Skeletal muscle satellite cell (primary cell): Measurements from ENCODE around the gene COL8A1.
A peak's percentile ranks its signal among the peaks of the same experiment; 100 is the strongest.

ENCODE experiments used
- H3K27me3 ChIP-seq: 2 replicates; pipeline ENCODE4 v1.7.0; 2013; ENCODE audit warnings: low read length; ENCODE audit not compliant: control insufficient read depth, insufficient read depth
- H3K36me3 ChIP-seq: 2 replicates; pipeline ENCODE4 v1.7.0; 2013; ENCODE audit warnings: mild to moderate bottlenecking, control low read depth, low read length; ENCODE audit not compliant: insufficient read depth
- H3K4me1 ChIP-seq: 2 replicates; pipeline ENCODE4 v1.7.0; 2013; ENCODE audit warnings: low read length; ENCODE audit not compliant: control insufficient read depth, insufficient read depth
- H3K4me2 ChIP-seq: 2 replicates; pipeline ENCODE4 v1.7.0; 2013; ENCODE audit warnings: mild to moderate bottlenecking, low read length
- H3K4me3 ChIP-seq: 2 replicates; pipeline ENCODE4 v1.7.0; 2013; ENCODE audit warnings: low read length
- H3K9ac ChIP-seq: 2 replicates; pipeline ENCODE4 v1.7.0; 2013; ENCODE audit warnings: mild to moderate bottlenecking, low read depth, low read length, moderate library complexity
- H3K9me3 ChIP-seq: replicated peaks from 2 replicates; pipeline ENCODE4 v1.7.0; 2013; ENCODE audit warnings: mild to moderate bottlenecking, control low read depth, low read length

The COL8A1 gene

GRCh38 chr3:99640214-99640851, 1.9 kb downstream of the COL8A1 start:
- peak overlapping the region; percentile 77 for H3K4me3 ChIP-seq
- no peaks in the 10 kb centered on the region for H3K9me3 ChIP-seq
- H3K4me2 ChIP-seq: peak overlapping the region; percentile 86
- peaks cover 48% of the 10 kb centered on the region for H3K4me1 ChIP-seq
- peaks cover 50% of the 10 kb centered on the region for H3K36me3 ChIP-seq
- H3K9ac ChIP-seq: peak overlapping the region; percentile 93
- no peaks in the 10 kb centered on the region for H3K27me3 ChIP-seq

GRCh38 chr3:99641480-99641879, 3.1 kb downstream of the COL8A1 start:
- Histone ChIP-seq H3K4me2 (peak overlapping the region; percentile 86), H3K9ac (peak overlapping the region; percentile 93), H3K36me3 (peaks cover 61% of the 10 kb centered on the region), H3K4me3 (peak overlapping the region; percentile 77), H3K4me1 (peaks cover 58% of the 10 kb centered on the region), H3K27me3 (no peaks in the 10 kb centered on the region), H3K9me3 (no peaks in the 10 kb centered on the region)

- Histone ChIP-seq H3K4me1 (peaks cover 58% of the 10 kb centered on the region), H3K4me3 (peak overlapping the region; percentile 77), H3K9ac (peak overlapping the region; percentile 93), H3K36me3 (peaks cover 63% of the 10 kb centered on the region), H3K4me2 (peak overlapping the region; percentile 86), H3K27me3 (no peaks in the 10 kb centered on the region), H3K9me3 (no peaks in the 10 kb centered on the region)
These were observed 3.6 kb downstream of the COL8A1 start for GRCh38 chr3:99641982-99642381.

GRCh38 chr3:99644017-99644416, 5.6 kb downstream of the COL8A1 start:
- H3K9ac ChIP-seq: peak overlapping the region; percentile 53
- no peaks in the 10 kb centered on the region for H3K27me3 ChIP-seq
- no peaks in the 10 kb centered on the region for H3K9me3 ChIP-seq
- peaks cover 78% of the 10 kb centered on the region for H3K36me3 ChIP-seq
- peak overlapping the region; percentile 86 for H3K4me2 ChIP-seq
- peaks cover 77% of the 10 kb centered on the region for H3K4me1 ChIP-seq
- H3K4me3 ChIP-seq: peak overlapping the region; percentile 40

- Histone ChIP-seq H3K4me3 (peak overlapping the region; percentile 40), H3K9ac (peak overlapping the region; percentile 53), H3K27me3 (no peaks in the 10 kb centered on the region), H3K4me2 (peak overlapping the region; percentile 86), H3K9me3 (no peaks in the 10 kb centered on the region), H3K4me1 (peaks cover 80% of the 10 kb centered on the region), H3K36me3 (peaks cover 80% of the 10 kb centered on the region)
These were observed 6.4 kb downstream of the COL8A1 start for GRCh38 chr3:99644746-99645145.

- H3K9me3 ChIP-seq: no peaks in the 10 kb centered on the region
- no peaks in the 10 kb centered on the region for H3K27me3 ChIP-seq
- H3K9ac ChIP-seq: peak overlapping the region; percentile 69
- H3K4me1 ChIP-seq: peaks cover 83% of the 10 kb centered on the region
- H3K36me3 ChIP-seq: peaks cover 80% of the 10 kb centered on the region
- peak overlapping the region; percentile 86 for H3K4me2 ChIP-seq
- peak overlapping the region; percentile 40 for H3K4me3 ChIP-seq
These were observed 7.1 kb downstream of the COL8A1 start for GRCh38 chr3:99645277-99646106.

GRCh38 chr3:99646107-99646435, 7.7 kb downstream of the COL8A1 start:
- H3K4me2 ChIP-seq: peak overlapping the region; percentile 86
- no peaks in the 10 kb centered on the region for H3K9me3 ChIP-seq
- no peaks in the 10 kb centered on the region for H3K27me3 ChIP-seq
- peak overlapping the region; percentile 69 for H3K9ac ChIP-seq
- H3K4me3 ChIP-seq: peak overlapping the region; percentile 24
- peaks cover 78% of the 10 kb centered on the region for H3K36me3 ChIP-seq
- peaks cover 84% of the 10 kb centered on the region for H3K4me1 ChIP-seq

- H3K36me3 ChIP-seq: peaks cover 84% of the 10 kb centered on the region
- H3K4me1 ChIP-seq: peaks cover 86% of the 10 kb centered on the region
- peak overlapping the region; percentile 69 for H3K9ac ChIP-seq
- no peaks in the 10 kb centered on the region for H3K27me3 ChIP-seq
- peak overlapping the region; percentile 86 for H3K4me2 ChIP-seq
- H3K9me3 ChIP-seq: no peaks in the 10 kb centered on the region
- no peak overlapping the region for H3K4me3 ChIP-seq
These were observed 8.7 kb downstream of the COL8A1 start for GRCh38 chr3:99647081-99647480.

GRCh38 chr3:99648101-99648500, 9.7 kb downstream of the COL8A1 start:
- H3K4me2 ChIP-seq: peak overlapping the region; percentile 86
- H3K9ac ChIP-seq: peak overlapping the region; percentile 18
- peaks cover 86% of the 10 kb centered on the region for H3K36me3 ChIP-seq
- H3K27me3 ChIP-seq: no peaks in the 10 kb centered on the region
- H3K4me1 ChIP-seq: peaks cover 90% of the 10 kb centered on the region
- H3K4me3 ChIP-seq: peak overlapping the region; percentile 1
- no peaks in the 10 kb centered on the region for H3K9me3 ChIP-seq

GRCh38 chr3:99648516-99648915, 10.1 kb downstream of the COL8A1 start:
- peak overlapping the region; percentile 86 for H3K4me2 ChIP-seq
- peak overlapping the region; percentile 1 for H3K4me3 ChIP-seq
- peaks cover 91% of the 10 kb centered on the region for H3K4me1 ChIP-seq
- H3K9me3 ChIP-seq: no peaks in the 10 kb centered on the region
- peak overlapping the region; percentile 18 for H3K9ac ChIP-seq
- H3K36me3 ChIP-seq: peaks cover 86% of the 10 kb centered on the region
- H3K27me3 ChIP-seq: no peaks in the 10 kb centered on the region

- Histone ChIP-seq H3K36me3 (peaks cover 87% of the 10 kb centered on the region), H3K4me1 (peaks cover 81% of the 10 kb centered on the region)
These were observed 13.1 kb downstream of the COL8A1 start for GRCh38 chr3:99651531-99651930.

More at GRCh38 chr3:99651531-99651930, 13.1 kb downstream of the COL8A1 start:
- no peaks in the 10 kb centered on the region for H3K27me3 ChIP-seq
- H3K9me3 ChIP-seq: no peaks in the 10 kb centered on the region
- peak overlapping the region; percentile 16 for H3K4me3 ChIP-seq
- H3K4me2 ChIP-seq: peak overlapping the region; percentile 62
- H3K9ac ChIP-seq: no peak overlapping the region
